ENCODE measurements around the gene PLEKHG5. TPM values are rescaled to one million over a fixed set of nuclear protein-coding genes. Genes with fewer than 3 reads are reported as not detected.

PLEKHG5 gene

DNA sequence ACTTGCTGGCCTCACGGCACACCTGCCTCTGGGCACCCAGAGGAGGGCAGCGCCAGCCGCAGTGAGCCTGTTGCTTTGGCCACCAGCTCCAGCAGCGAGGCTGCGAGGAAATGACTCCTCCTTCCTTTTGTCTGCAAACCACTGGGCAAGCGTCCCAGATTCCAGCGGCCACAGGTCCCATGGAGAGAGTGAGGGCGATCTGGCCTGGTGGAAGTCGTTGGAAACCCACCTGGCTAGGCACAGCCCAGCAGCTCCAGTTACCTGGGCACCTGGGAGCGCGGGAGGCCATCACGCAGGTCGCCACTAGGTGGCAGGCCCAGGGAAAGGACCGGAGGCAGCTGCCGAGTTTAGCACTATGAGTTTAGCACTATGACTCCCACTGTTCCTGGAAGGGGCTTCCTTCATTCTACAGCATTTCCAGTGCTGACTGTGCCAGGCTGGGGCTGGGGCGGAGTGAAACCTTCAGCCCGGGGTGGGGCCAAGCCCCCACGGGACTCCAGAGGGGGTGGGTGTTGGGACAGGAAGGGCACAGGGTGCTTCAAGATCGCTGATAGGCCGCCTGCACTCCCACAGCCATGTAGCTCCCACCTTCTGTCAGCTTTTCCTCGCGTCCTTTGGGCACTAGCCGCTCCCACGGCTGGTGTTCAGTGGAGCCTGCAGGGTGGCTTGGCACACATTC, 68.0 kb downstream of the PLEKHG5 start:
- Histone ChIP-seq H3K36me3 (ENCODE audit: insufficient read depth, low read length) (no peaks in the 10 kb centered on the region), H3K4me1 (ENCODE audit: control insufficient read depth, insufficient read depth, low read length) (peaks cover 33% of the 10 kb centered on the region), H3K27me3 (ENCODE audit: control insufficient read depth, insufficient read depth, low read length) (peaks cover 77% of the 10 kb centered on the region), H3K4me2 (ENCODE audit: low read length) (peak overlapping the region; percentile 53), H3K9me3 (replicated peaks; ENCODE audit: low read length) (no peaks in the 10 kb centered on the region), H3K4me3 (ENCODE audit: low read length) (no peak overlapping the region), H3K9ac (ENCODE audit: low read depth, low read length) (no peak overlapping the region)

DNA sequence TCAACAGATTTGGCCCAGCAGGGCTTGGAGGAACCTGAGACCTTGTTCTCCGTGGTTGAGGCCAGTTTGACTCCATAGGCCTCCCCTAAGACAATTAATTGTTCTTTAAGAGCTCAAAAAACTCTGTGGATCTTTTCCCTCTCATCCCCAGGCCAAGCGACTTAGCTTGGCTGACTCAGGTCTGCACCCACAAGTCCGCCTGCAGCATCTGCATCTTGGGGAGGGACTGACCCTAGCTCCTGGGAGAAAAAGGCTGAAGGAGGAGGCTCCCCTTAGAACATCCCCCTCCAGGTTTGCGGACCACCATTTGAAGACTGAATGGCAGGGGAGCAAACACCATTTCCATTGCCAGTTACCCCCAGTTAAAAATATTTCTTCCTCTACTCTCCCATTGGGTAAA, 70.2 kb downstream of the PLEKHG5 start:
- peaks cover 86% of the 10 kb centered on the region for H3K27me3 ChIP-seq (ENCODE audit: control insufficient read depth, insufficient read depth, low read length)
- H3K36me3 ChIP-seq (ENCODE audit: insufficient read depth, low read length) = no peaks in the 10 kb centered on the region
- no peak overlapping the region for H3K4me3 ChIP-seq (ENCODE audit: low read length)
- peaks cover 33% of the 10 kb centered on the region for H3K4me1 ChIP-seq (ENCODE audit: control insufficient read depth, insufficient read depth, low read length)
- H3K9me3 ChIP-seq (replicated peaks; ENCODE audit: low read length) = no peaks in the 10 kb centered on the region
- no peak overlapping the region for H3K9ac ChIP-seq (ENCODE audit: low read depth, low read length)
- H3K4me2 ChIP-seq (ENCODE audit: low read length) = no peak overlapping the region

DNA sequence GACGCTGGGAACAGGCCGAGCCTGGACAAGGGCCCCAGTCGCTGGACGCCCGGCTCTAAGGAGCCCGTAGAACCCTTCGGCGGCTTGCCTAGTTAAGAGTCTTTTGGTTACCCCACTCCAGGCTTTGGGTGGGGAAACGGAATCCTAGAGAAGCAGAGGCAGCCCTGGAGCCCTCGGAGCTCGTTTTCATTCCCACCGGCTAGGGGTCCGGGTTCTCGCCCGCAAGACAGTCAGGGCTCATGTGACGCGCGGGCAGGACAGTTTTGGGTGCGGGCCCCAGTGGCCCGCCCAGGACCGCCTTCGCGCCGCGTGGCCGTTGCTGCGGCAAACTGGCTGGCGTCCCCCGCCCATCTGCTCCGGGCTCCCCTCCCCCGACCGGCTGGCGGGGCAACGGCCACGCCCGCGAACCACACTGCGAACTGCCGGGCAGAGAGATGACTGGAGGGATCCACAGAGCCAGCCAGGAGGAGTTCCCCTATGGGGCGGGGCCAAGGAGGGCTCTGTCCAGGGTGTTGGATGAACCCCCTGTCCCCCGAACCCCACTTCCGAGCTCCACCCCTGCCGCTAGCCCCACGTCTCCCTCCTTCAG, 70.9 kb downstream of the PLEKHG5 start:
- no peak overlapping the region for H3K9ac ChIP-seq (ENCODE audit: low read depth, low read length)
- peaks cover 86% of the 10 kb centered on the region for H3K27me3 ChIP-seq (ENCODE audit: control insufficient read depth, insufficient read depth, low read length)

DNA sequence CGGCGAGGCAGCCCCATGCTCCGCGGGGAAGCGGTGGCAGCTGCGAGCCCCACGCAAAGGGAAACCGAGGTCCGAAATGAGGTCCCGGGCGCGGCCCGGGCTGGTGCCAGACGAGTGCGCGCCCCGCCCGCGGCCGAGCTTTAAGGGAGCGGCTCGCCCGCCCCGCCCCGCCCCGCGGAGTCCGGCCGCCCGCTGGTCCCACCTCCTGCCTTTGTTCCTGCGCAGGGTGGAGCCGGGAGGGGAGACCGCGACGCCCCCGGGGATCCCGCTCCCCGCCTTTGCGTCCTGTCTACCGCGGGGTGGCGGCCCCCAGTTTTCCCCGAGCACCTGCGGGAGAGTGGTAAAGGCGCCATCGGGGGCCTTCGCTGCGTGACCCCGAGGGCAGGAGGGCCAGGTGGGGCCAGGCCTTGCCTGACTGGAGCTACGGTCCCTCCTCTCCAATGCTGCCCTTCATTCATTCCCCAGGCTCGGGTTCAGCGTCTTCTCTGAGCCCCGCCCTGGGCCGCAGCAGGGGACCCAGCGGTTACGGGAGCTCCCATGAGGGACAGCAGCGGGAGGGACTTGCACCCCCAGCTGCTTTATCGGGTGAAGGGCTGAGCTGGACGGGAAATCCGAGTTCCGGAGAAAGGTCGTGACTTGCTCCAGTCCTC, 71.5 kb downstream of the PLEKHG5 start, which contains the start of gene HES2:
HES2 (minus strand) TSS at position 116 of the 650 bp plus-strand sequence; CDS start at position 17, 99 bp downstream.
- Histone ChIP-seq H3K4me2 (ENCODE audit: low read length) (peak within 1 kb of the TSS; percentile 66), H3K4me1 (ENCODE audit: control insufficient read depth, insufficient read depth, low read length) (peaks cover 30% of the 10 kb centered on the region), H3K4me3 (ENCODE audit: low read length) (peak within 1 kb of the TSS; percentile 39), H3K9ac (ENCODE audit: low read depth, low read length) (no peak within 1 kb of the TSS), H3K9me3 (replicated peaks; ENCODE audit: low read length) (no peaks in the 10 kb centered on the region), H3K36me3 (ENCODE audit: insufficient read depth, low read length) (no peaks in the 10 kb centered on the region), H3K27me3 (ENCODE audit: control insufficient read depth, insufficient read depth, low read length) (peaks cover 86% of the 10 kb centered on the region)

More for the DNA sequence above, 70.9 kb downstream of the PLEKHG5 start:
- Histone ChIP-seq H3K4me1 (ENCODE audit: control insufficient read depth, insufficient read depth, low read length) (peaks cover 33% of the 10 kb centered on the region), H3K4me2 (ENCODE audit: low read length) (peak overlapping the region; percentile 66), H3K9me3 (replicated peaks; ENCODE audit: low read length) (no peaks in the 10 kb centered on the region), H3K36me3 (ENCODE audit: insufficient read depth, low read length) (no peaks in the 10 kb centered on the region), H3K4me3 (ENCODE audit: low read length) (peak overlapping the region; percentile 39)

DNA sequence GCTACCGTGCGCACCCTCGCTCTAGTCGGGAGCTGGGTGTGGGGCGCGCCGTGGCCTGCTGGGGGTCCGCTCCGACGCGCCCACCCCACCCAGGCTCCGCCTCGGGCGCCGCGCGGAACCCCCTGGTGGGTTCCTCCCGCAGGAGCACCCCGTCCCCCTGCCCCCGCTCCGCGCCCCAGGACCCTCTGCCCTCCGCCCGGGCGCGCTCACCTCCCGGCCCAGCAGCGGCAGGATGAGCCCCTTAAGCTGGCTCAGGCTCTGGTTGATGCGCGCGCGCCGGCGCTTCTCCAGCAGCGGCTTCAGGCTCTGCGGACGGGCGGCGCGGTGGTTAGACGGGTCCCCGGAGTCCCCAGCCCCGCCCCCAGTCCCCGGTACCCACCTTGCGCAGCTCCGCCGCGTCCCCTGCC, 72.1 kb downstream of the PLEKHG5 start:
- Histone ChIP-seq H3K36me3 (ENCODE audit: insufficient read depth, low read length) (no peaks in the 10 kb centered on the region), H3K4me1 (ENCODE audit: control insufficient read depth, insufficient read depth, low read length) (peaks cover 30% of the 10 kb centered on the region), H3K27me3 (ENCODE audit: control insufficient read depth, insufficient read depth, low read length) (peaks cover 87% of the 10 kb centered on the region), H3K9me3 (replicated peaks; ENCODE audit: low read length) (no peaks in the 10 kb centered on the region), H3K9ac (ENCODE audit: low read depth, low read length) (no peak overlapping the region), H3K4me3 (ENCODE audit: low read length) (no peak overlapping the region), H3K4me2 (ENCODE audit: low read length) (peak overlapping the region; percentile 66)

DNA sequence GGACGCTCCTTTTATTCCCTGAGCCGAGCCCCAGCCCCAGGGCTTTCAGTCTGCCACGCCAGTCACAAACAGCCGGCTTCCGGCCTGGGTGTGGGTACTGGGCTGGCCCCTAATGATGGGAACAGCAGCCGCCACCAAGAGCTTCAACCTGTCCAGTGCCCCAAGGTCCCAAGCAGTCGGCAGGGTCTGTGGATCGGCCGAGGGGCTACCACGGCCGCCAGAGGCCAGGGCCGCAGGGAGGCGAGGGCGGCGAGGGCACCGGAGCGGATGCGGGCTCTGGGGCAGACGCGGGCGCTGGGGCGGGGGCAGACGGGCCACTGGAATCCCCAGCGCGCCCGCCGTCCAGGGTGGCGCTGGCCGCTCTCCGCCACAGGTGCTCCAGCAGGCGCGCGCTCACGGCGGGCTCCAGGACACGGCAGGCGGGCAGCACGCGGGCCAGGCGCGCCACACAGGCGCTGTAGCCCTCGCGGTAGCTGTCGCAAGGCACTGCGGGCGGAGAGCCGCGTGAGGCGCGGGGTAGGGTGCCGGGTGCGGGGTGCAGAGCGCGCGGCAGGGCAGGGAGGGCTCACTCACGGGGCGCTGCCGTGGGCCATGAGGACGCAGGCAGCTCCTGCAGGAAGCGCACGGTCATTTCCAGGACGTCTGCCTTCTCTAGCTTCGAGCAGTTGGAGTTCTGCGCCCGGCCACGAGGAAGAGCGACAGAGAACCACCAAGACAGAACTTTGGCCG, 72.6 kb downstream of the PLEKHG5 start:
- no peak overlapping the region for H3K9ac ChIP-seq (ENCODE audit: low read depth, low read length)
- H3K4me3 ChIP-seq (ENCODE audit: low read length) = no peak overlapping the region
- H3K36me3 ChIP-seq (ENCODE audit: insufficient read depth, low read length) = no peaks in the 10 kb centered on the region
- no peak overlapping the region for H3K4me2 ChIP-seq (ENCODE audit: low read length)
- peaks cover 82% of the 10 kb centered on the region for H3K27me3 ChIP-seq (ENCODE audit: control insufficient read depth, insufficient read depth, low read length)
- peaks cover 29% of the 10 kb centered on the region for H3K4me1 ChIP-seq (ENCODE audit: control insufficient read depth, insufficient read depth, low read length)
- no peaks in the 10 kb centered on the region for H3K9me3 ChIP-seq (replicated peaks; ENCODE audit: low read length)

DNA sequence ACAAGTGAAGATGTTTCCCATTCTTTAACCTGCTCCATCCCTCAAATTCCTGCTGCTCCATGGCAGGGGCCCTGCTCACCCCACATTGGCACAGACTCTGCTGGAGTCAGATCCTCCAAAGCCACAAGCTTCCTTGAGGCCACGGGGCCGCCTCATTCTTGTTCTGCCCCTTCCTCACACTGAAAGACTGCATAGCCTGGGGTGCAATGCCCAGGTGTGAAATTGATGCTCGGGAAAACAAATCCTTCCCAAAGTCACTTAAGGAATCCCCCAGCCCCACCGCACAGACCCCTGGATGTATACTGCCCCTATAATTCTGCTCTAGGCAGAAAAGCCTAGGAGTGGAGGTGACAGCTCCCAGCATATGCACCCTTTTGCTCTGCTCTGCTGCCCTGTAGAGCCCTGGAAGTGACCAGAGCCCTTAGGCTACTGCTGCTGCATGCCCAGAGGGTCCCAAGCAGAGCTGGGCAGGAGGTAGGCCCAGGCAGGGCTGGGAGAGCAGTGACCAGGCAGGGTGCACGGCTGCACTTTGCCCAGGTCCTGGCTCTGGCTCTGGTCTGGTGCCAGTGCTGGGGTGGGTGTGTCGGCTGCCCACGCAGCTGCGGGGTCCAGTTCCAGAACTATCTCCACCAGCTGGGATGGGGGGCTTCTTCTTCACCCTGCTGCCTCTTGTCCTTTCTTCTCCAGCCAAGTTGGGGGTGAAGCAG, 73.4 kb downstream of the PLEKHG5 start:
- Histone ChIP-seq H3K9ac (ENCODE audit: low read depth, low read length) (no peak overlapping the region), H3K36me3 (ENCODE audit: insufficient read depth, low read length) (no peaks in the 10 kb centered on the region), H3K4me3 (ENCODE audit: low read length) (no peak overlapping the region), H3K4me1 (ENCODE audit: control insufficient read depth, insufficient read depth, low read length) (peaks cover 22% of the 10 kb centered on the region), H3K4me2 (ENCODE audit: low read length) (no peak overlapping the region), H3K9me3 (replicated peaks; ENCODE audit: low read length) (no peaks in the 10 kb centered on the region), H3K27me3 (ENCODE audit: control insufficient read depth, insufficient read depth, low read length) (peaks cover 77% of the 10 kb centered on the region)

Small RNAs within 50 kb of the gene (small RNA-seq; reads per million reads assigned to genes)
- not detected for gene MIR4252
- not detected for gene RNU6-731P
